ENCODE measurements around the gene HDAC9.

- no peak for TF ChIP-seq EZH2 (IDR thresholded peaks at IDR 0.05; ENCODE audit: low read length, missing control alignments)
- TF ChIP-seq CTCF (conservative IDR thresholded peaks at IDR 0.05 in 1 of 2, IDR thresholded peaks at IDR 0.05 in 1 of 2; ENCODE audit: low read depth in 1 of 2, low read length in 2 of 2), result no peak
These were observed 445.7 kb downstream of the HDAC9 start for GRCh38 chr7:18941207-18941606.

All from fibroblast of lung (primary cell).